HepG2 (cell line): ENCODE results near the gene ZNFX1. TPM values are rescaled to one million over a fixed set of nuclear protein-coding genes. Genes with fewer than 3 reads are reported as not detected.

Experiments used
- ARID4A ChIP-seq: sonication (generic); formaldehyde crosslinking; IDR thresholded peaks from 2 replicates; pipeline ENCODE4 v1.5.0; 2020; ENCODE audit warnings: mild to moderate bottlenecking, missing genetic modification reagents, borderline replicate concordance
- CBFB ChIP-seq: sonication (generic); formaldehyde crosslinking; IDR thresholded peaks from 2 replicates; pipeline ENCODE4 v1.4.0; 2020; ENCODE audit warnings: missing genetic modification reagents
- CERS6 ChIP-seq: sonication (generic); formaldehyde crosslinking; IDR thresholded peaks from 2 replicates; pipeline ENCODE4 v1.5.0; 2020; ENCODE audit warnings: missing genetic modification reagents
- FUBP1 ChIP-seq: sonication (generic); formaldehyde crosslinking; IDR thresholded peaks from 2 replicates; pipeline ENCODE4 v1.5.1; 2020; ENCODE audit warnings: missing genetic modification reagents, mild to moderate bottlenecking, borderline replicate concordance
- GATA4 ChIP-seq: sonication (generic); IDR thresholded peaks from 2 replicates; pipeline ENCODE4 v1.6.1; 2016; ENCODE audit warnings: antibody characterized with exemption, low read depth, borderline replicate concordance
- HDAC1 ChIP-seq: sonication (generic); formaldehyde crosslinking; IDR thresholded peaks from 2 replicates; pipeline ENCODE4 v1.5.1; 2020; ENCODE audit warnings: mild to moderate bottlenecking, missing genetic modification reagents
- HOMEZ ChIP-seq: IDR thresholded peaks from 2 replicates; pipeline ENCODE4 v1.6.1; 2016; ENCODE audit warnings: low read depth
- HOXA3 ChIP-seq: sonication (generic); formaldehyde crosslinking; IDR thresholded peaks from 2 replicates; pipeline ENCODE4 v1.5.0; 2020; ENCODE audit warnings: missing genetic modification reagents
- REPIN1 ChIP-seq: sonication (generic); formaldehyde crosslinking; IDR thresholded peaks from 2 replicates; pipeline ENCODE4 v1.8.0; 2022; ENCODE audit warnings: missing genetic modification reagents, low read depth, mild to moderate bottlenecking, borderline replicate concordance
- SMAD9 ChIP-seq: sonication (generic); formaldehyde crosslinking; IDR thresholded peaks from 2 replicates; pipeline ENCODE4 v1.5.1; 2020; ENCODE audit warnings: mild to moderate bottlenecking, missing genetic modification reagents
- ZFP90 ChIP-seq: sonication (generic); formaldehyde crosslinking; IDR thresholded peaks from 2 replicates; pipeline ENCODE4 v1.8.0; 2022; ENCODE audit warnings: missing genetic modification reagents, mild to moderate bottlenecking, inconsistent platforms, borderline replicate concordance
- ZNF572 ChIP-seq: sonication (generic); formaldehyde crosslinking; IDR thresholded peaks from 2 replicates; pipeline ENCODE4 v1.5.1; 2020; ENCODE audit warnings: mild to moderate bottlenecking, missing genetic modification reagents
- ZNF607 ChIP-seq: sonication (generic); formaldehyde crosslinking; IDR thresholded peaks from 2 replicates; pipeline ENCODE4 v1.5.1; 2020; ENCODE audit warnings: missing genetic modification reagents, mild to moderate bottlenecking, borderline replicate concordance
- ZNF674 ChIP-seq: sonication (generic); formaldehyde crosslinking; IDR thresholded peaks from 2 replicates; pipeline ENCODE4 v1.5.0; 2020; ENCODE audit warnings: low read depth, mild to moderate bottlenecking, missing genetic modification reagents
- ZNF770 ChIP-seq: sonication (generic); formaldehyde crosslinking; IDR thresholded peaks from 2 replicates; pipeline ENCODE4 v1.5.0; 2020; ENCODE audit warnings: mild to moderate bottlenecking, missing genetic modification reagents
- ZNF773 ChIP-seq: sonication (generic); formaldehyde crosslinking; IDR thresholded peaks from 2 replicates; pipeline ENCODE4 v1.4.0; 2020; ENCODE audit warnings: missing genetic modification reagents, borderline replicate concordance
- ZNF816 ChIP-seq: sonication (generic); formaldehyde crosslinking; IDR thresholded peaks from 2 replicates; pipeline ENCODE4 v1.8.0; 2022; ENCODE audit warnings: missing genetic modification reagents, mild to moderate bottlenecking, borderline replicate concordance
- polyA plus RNA-seq, 8 experiments: library from polyadenylated mRNA; depleted of rRNA in 3 of 8; stranded (reverse) in 7 of 8; unstranded in 1 of 8; fragments of >200 nt; fragmentation: Illumina TruSeq in 4 of 8; extraction: Trizol in 4 of 8; gene quantifications; 2 replicates each; pipeline versions ENCODE4 v1.2.1 to v1.2.3, GENCODE V29; 2011 to 2016; ENCODE audit warnings: low read depth in 4 of 8, missing spikeins in 1 of 8, mixed read lengths in 1 of 8; ENCODE audit not compliant: insufficient read depth in 1 of 8
- total RNA-seq, 5 experiments: library from RNA; depleted of rRNA; stranded (reverse); fragments of >200 nt; fragmentation: Illumina TruSeq; extraction: Trizol; gene quantifications; 2 replicates each; pipeline ENCODE4 v1.2.3, GENCODE V29; 2016; ENCODE audit warnings: low read depth in 1 of 5

ZNFX1 gene
- total and polyA plus RNA-seq, 2 of the 13 experiments (the other 11 are each of a cell fraction or from before 2014, with no cell fraction given), result 2.9 to 11.1 TPM

- TF ChIP-seq ARID4A (peak; percentile 69; the same call in 1 of the 2 replicates), SMAD9 (CRISPR knock-in tag) (no peak), ZNF816 (0 out of 2 replicates have a peak, but pooled peaks have one; percentile 37), REPIN1 (CRISPR knock-in tag) (peak; percentile 80), ZNF572 (no peak), ZFP90 (CRISPR knock-in tag) (peak; percentile 16; the same call in 1 of the 2 replicates), HOXA3 (peak; percentile 72), HDAC1 (CRISPR knock-in tag) (peak; percentile 61), ZNF773 (CRISPR knock-in tag) (0 out of 2 replicates have a peak, but pooled peaks have one; percentile 15), FUBP1 (CRISPR knock-in tag) (no peak), ZNF770 (CRISPR knock-in tag) (0 out of 2 replicates have a peak, but pooled peaks have one; percentile 24), CERS6 (CRISPR knock-in tag) (no peak), CBFB (no peak), GATA4 (0 out of 2 replicates have a peak, but pooled peaks have one; percentile 47), ZNF674 (CRISPR knock-in tag) (no peak), HOMEZ (CRISPR knock-in tag) (peak; percentile 96), ZNF607 (CRISPR knock-in tag) (0 out of 2 replicates have a peak, but pooled peaks have one; percentile 59)
Measured at GRCh38 chr20:49281059-49281912, 3.4 kb upstream of the ZNFX1 start (continued).
